Renal cortex interstitium (tissue), 11 donors: Measurements from ENCODE around the gene GPATCH4. TPM values are rescaled to one million over a fixed set of nuclear protein-coding genes. Genes with fewer than 3 reads are reported as not detected.
"Not testable (repeated sequence)": the region's sequence is repeated elsewhere in the genome, so short reads cannot be mapped to it uniquely, and the experiment has no call there.

Source experiments
- DNase-seq, 11 donors: peaks; one replicate each; pipeline ENCODE4 v3.0.0-alpha.2; 2013; ENCODE audit warnings: low read depth in 9 of 11, low spot score in 4 of 11; ENCODE audit errors: extremely low read depth in 1 of 11
- polyA plus RNA-seq, 3 donors: library from polyadenylated mRNA; unstranded; fragments of 120-200 nt; gene quantifications; one replicate each; pipeline ENCODE4 v1.2.1, GENCODE V29; 2013; ENCODE audit not compliant: insufficient read length in 3 of 3

The GPATCH4 gene
- polyA plus RNA-seq, 3 donors = 32.9 to 36.2 (median 35.4) TPM

DNA sequence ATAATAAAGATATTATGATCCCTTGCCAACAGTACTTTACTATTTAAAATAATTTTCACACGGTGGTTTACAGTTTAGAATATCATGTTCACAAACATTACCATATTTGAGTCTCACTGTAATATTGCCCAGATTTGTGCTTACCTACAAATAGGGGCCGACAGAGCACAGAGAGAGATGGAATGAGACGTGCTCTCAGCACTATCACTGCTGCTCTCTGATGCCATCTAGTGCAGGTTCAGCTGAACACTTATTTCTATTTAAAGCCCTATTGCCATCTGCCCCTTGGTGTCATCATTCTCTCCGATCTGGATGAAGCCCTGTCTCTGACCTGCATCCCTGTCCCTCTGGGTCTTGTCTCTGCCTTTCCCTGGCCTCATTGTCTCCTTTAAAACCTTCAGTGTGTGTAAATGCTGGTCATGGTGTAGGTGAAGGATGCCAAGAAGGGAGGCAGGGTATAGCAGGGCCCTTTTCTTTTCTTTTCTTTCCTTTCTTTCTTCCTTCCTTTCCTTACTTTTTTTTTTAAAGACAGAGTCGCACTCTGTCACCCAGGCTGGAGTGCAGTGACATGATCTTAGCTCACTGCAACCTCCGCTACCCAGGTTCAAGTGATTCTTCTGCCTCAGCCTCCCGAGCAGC is 6.9 kb upstream of the GPATCH4 start:
- DNase-seq = peak in 3 of 11 donors; percentile 52 to 70 (median 56)

DNA sequence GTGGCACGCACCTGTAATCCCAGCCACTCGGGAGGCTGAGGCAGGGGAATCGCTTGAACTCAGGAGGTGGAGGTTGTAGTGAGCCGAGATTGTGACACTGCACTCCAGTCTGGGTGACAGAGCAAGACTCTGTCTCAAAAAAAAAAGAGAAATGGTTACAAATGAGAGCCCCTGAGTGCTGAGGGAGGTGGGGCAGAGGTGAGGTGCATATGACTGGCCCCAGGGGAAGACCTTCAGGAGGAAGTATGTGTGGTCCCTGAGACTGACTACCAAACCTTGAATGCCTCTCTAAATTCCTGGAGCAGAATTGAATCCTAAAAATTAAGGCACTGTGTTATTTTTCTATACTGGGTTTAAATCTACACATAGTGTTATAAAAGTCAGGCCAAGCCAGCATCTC is 6.1 kb upstream of the GPATCH4 start:
- not testable (repeated sequence) for DNase-seq

DNA sequence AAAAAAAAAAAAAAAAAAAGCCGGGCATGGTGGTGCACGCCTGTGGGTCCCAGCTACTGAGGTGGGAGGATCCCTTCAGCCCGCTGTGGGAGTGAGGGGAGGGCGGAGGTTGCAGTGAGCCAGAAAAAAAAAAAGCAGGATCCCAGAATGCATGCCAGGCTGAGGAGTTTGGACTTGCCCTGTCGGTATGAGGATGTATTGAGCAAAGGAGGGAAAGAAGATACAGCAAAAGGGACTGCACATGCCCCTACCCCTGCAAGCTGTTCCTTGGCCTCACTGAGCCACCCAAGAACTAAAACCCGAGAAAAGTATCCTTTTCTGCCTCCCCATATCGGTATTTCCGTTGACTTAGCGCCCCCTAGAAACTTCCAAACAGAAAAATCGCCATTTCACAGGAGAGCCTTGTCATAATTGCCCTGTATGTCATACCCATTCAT is 1.3 kb upstream of the GPATCH4 start:
- no peak for DNase-seq

DNA sequence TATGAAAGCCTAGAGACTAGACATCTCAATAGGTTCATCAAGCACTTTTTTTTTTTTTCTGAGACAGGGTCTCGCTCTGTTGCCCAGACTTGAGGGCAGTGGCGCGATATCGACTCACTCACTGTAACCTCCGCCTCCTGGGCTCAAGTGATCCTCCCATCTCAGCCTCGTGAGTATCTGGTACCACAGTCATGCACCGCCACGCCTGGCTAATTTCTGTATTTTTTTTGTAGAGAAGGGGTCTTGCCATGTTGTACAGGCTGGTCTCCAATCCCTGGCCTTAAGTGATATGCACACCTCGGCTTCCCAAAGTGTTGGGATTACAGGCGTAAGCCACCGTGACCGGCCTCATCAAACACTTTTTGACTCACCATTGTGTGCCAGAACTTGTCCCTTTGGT is 613 bp upstream of the GPATCH4 start:
- no peak for DNase-seq

DNA sequence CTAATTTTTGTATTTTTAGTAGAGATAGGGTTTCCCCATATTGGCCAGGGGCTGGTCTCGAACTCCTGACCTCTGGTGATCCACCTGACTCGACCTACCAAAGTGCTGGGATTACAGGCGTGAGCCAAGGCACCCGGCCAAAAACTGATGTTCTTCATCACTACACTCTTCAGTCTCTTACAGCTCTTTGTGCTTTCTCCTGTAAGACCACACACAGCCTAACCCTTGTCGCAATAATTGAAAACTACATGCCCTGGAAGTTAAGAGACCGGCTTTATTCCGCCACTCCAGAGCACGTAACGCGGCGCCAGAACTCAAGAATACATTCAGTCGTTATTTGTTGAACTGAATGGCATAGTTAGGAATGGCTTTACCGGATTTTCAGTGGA is 552 bp downstream of the GPATCH4 start:
- no peak for DNase-seq

DNA sequence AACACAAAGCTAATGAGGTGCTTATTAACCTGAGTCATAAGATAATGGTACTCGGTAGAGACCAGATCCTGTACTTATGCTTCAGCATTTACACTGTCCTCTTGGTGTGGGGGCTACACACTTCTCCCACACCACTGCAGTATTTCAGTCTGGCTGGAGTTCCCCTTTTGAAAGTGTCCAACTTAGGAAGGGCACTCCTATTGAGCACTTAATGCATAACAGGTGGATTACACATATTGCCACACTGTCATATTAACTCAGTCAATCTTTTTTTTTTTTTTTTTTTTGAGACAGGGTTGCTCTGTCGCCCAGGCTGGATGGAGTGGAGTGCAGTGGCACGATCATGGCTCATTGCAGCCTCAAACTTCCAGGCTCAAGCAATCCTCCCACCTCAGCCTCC is 1.5 kb downstream of the GPATCH4 start:
- no peak for DNase-seq

DNA sequence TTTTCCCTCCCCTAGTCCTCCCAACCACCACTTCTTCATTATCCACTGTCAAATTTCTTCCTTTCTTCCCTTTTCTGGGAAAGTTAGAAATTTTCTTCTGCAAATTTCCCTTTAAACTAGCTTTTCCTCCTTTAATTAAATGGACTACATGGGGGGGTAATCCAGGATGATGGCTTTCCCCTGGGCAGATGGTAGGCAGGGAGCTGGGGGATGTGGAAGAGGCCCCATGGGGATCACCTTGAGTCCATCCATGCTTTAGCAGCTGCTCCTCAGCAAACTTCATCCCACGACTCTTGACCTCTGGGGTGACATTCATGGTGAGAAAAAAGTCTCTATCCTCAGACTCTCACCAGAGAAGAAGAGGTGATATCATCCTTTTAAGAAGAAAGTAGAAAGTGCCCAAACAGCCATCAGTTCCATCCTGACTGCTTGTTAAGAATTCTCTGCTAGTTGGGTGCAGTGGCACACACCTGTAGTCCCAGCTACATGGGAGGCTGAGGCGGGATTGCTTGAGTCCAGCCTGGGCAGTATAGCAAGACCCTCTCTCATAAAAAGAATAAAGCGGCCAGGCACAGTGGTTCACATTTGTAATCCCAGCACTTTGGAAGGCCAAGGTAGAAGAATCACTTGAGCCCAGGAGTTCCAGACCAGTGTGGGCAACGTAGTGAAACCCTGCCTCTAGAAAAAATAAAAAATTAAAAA is 2.4 kb downstream of the GPATCH4 start:
- no peak for DNase-seq

DNA sequence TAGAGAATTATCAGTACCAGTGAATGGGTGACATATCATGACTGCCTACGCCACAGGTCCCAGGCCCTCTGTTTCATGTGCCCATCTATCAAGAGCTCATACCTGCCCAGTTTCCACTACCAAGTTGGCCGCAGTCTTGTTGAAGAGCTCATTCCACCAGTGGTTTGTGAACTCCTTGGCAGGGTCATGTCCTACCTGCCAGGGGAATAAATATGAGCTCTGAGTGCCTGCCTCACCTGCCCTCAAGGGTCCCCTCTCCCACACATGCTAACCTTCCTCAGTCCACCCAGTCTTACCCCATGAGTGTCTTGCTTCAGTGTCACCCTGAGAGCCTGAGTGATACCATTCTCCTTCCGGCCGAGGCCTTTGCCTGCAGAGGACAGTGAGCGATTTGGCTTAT is 3.2 kb downstream of the GPATCH4 start:
- no peak for DNase-seq

DNA sequence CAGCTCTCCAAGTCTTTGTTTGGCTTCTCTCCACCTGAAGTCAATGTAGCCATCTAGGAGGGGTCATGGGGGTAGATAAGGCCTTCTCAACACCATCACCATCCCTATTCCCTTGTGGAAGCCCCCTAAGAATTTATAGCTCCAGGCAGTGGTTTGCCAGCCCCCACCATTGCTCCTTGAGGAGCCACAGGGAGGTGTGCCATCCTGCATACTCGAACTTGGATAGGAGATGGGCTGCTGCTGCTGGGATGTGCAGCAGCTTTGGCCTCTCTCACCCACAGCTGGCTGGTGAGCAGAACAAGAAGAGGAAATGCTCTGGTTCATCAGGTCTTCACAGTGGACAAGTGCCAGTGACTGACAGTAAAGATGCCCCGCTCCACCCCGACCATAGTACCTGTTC is 4.9 kb downstream of the GPATCH4 start:
- DNase-seq = no peak

DNA sequence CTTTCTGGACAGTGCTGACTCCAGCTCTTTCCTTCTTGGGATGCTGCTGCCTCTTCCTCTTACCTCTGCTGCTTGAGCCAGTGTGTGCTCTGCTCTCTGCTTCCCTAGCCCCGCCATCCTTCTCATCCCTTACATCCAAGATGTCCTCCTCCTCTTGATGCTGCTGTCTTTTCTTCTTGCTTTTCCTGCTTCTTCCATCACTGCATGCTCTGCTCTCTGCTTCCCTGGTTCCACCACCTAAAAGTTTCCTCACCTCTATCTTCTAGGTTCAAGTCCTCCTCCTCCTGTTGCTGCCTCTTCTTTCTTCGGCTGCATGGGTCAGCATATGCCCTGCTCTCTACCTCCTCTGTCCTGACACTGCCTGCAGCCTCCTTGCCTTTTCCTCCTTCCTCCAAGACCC is 6.3 kb downstream of the GPATCH4 start:
- no peak for DNase-seq

DNA sequence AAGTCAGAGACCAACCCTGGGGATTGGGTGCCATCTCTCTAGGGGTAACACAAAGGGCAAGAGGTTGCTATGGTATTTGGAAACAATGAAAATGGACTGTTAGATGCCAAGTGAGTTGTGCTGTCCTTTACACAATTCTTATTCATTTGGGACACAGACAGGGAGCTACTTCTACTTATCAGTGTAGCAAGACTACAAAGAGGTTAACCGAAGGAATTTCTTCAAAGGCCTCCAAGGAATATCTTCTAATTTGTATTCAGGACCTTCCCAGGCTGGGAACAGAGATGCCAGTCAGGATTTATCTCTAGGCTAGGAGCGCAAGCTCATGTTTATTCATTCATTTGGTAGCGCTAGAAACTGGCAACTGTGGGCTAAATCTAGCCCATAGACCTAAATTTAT is 7.1 kb downstream of the GPATCH4 start:
- no peak for DNase-seq

DNA sequence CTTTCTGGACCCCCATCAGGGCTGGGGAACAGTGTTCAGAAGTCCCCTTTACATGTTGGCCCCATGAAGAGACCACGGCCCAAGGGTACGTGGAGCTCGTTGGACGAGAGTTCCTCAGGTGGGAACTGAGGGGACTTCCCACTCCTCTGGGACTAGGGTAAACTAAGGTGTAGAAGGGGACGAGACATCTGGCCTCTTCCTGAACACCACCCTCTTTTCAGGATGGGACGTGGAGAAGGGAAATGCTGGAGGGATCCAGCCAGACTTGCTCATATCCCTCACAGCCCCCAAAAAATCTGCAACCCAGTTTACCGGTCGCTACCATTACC is 7.7 kb downstream of the GPATCH4 start:
- no peak for DNase-seq

DNA sequence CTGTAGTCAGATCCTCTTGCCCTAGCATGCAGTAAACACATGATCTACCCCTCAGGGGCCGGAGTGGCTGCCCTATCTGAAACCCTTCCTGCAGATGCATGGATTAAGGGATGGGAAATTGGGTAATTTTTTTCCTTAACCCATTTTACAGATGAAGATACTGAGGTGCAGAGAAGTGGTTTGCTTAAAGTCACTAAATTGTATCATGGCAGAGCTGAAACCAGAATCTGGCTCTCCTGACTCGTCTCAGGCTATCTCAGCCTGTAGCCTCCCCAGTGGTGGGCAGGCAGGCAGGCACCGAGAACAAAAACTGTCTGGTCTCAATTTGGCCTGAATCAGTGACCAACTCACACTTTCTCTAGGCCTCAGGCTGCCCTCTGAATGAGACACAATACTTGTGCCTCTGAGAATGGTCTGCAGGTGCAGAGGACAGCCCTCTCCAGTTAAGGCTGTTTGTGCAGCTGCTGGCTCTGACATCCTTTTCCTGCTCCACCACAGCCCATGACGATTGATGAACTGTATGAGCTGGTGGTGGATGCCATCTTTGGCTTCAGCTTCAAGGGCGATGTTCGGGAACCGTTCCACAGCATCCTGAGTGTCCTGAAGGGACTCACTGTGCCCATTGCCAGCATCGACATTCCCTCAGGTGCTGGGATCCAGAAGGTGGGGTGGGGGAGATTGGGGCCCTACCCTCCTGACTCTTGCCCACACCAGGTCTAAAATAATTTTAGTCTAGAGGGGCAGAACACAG is 8.2 kb downstream of the GPATCH4 start:
- no peak for DNase-seq

DNA sequence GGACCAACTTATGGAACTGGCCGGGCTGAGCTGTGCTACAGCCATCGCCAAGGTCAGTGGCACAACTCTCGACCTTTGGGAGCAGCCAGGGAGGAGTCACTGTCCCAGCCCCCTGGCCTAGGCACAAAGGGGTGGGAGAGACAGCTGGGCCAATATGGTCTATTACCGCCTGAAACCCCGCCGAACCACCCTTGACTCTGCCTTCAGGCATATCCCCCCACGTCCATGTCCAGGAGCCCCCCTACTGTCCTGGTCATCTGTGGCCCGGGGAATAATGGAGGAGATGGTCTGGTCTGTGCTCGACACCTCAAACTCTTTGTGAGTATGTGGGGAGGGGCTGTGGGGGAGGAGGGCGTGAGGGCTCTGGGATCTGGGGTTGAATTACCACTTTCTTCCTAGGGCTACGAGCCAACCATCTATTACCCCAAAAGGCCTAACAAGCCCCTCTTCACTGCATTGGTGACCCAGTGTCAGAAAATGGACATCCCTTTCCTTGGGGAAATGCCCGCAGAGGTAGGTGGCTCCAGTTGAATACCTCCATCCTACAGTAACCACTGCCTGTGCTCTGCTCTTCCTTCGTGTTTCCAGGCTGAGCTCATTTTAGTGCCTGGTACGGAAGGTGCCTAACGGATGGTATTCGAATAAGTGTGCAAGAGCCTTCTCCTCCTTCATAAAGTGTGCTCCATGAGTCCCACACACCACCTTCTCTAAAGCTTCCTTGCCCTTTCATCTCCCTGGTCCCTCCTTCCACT is 8.9 kb downstream of the GPATCH4 start:
- no peak for DNase-seq

DNA sequence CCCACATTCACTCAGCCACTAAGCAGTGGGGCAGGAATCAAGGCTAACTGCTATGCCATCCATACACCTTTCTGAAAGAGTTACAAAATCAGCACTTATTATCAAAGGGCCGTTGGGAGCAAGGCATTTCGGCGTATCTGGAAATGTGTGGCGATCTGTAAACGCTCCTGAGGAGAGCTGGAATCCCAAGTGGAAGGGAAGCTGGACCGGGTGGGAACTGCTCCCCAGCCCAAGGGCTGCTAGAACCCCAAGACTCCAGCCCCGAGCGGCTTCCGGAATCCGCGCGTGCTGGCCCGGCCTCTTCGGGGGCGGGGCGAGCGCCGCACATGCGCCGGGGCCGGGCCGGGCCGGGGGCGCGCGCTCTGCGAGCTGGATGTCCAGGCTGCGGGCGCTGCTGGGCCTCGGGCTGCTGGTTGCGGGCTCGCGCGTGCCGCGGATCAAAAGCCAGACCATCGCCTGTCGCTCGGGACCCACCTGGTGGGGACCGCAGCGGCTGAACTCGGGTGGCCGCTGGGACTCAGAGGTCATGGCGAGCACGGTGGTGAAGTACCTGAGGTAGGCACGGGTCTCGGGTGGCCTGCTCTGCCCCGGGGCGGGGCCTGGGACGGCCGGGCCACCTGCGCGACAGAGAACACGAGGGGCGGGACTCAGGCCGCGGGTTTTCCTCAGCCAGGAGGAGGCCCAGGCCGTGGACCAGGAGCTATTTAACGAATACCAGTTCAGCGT is 9.7 kb downstream of the GPATCH4 start, which contains the start of gene NAXE:
Gene NAXE (plus strand): TSS at position 345 of the 726 bp plus-strand sequence. CDS start 29 bp downstream, at position 374.
- peak in 3 of 11 donors; percentile 39 to 66 (median 66) for DNase-seq

DNA sequence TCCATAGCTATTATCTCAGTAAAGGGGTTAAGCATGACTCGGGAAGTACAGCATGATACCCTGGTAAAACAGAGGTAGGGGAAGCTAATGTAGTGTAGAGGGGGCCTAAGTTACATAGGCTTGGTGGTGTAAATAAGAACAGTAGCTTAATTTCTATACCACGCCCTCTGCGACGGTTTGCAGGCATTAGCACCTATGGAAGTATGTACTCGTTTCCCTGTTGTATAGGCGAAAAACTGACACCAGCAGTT is 10.2 kb downstream of the GPATCH4 start:
- no peak for DNase-seq

DNA sequence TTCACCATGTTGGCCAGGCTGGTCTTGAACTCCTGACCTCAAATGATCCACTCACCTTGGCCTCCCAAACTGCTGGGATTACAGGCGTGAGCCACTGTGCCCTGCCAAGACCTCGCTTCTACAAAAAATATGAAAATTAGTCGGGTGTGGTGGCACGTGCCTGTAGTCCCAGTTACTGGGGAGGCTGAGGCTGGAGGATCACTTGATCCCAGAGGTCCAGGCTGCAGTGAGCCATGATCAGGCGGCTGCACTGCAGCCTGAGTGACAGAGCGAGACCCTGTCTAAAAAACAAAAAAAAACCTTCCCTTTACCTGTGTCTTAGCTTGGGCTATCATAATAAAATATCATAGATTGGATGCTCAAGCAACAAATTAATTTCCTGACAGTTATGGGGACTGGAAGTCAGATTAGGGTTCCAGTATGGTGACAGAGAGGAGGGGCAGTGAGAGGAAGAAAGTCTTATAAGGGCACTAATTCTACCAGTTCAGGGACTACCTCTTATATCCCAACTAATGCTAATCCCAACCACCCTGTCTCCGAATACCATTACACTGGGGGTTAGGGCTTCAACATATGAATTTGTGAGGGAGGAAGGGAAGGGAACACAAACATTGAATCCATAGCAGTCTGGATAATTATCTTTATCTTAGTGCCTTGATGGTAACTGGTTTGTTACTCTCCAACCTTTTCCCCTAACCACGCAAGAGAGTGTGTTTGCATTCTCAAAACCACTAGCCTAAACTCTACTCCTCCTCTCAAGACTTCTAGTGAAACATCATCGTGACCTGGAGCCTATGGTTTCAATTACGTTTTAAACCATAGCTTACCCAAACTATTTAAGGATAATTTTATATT is 10.7 kb downstream of the GPATCH4 start:
- no peak for DNase-seq

DNA sequence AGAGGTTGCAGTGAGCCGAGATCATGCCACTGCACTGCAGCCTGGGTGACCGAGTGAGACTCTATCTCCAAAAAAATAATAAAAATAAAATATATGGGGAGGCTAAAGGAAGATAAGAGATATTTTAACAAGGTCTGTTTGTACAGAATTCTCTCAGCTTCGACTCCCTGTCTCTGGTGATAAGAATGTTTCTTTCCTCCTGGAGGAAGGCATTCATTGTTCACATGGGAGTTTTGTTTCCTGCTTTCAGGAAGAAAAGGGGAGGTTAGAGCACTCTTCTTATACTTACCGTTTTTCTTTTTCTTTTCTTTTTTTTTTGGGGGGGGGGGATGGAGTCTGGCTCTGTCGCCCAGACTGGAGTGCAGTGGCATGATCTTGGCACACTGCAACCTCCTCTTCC is 11.7 kb downstream of the GPATCH4 start:
- no peak for DNase-seq
